ENCODE data around the gene TTC33.

- no peak for TF ChIP-seq CTCF (IDR thresholded peaks at IDR 0.05)
- no peak for TF ChIP-seq POLR2A (IDR thresholded peaks at IDR 0.05)
Observed at GRCh38 chr5:40676613-40677343, 79.0 kb downstream of the TTC33 start.
